Endodermal cell (in vitro differentiated cells): Measurements from ENCODE around the gene ACAN. TPM values are rescaled to one million over a fixed set of nuclear protein-coding genes. Genes with fewer than 3 reads are reported as not detected.

ENCODE experiments used
- DNase-seq: peaks from one replicate; pipeline ENCODE4 v3.0.0-alpha.2; 2017
- H3K27ac ChIP-seq: 2 replicates; pipeline ENCODE4 v1.5.1; 2013; ENCODE audit warnings: mild to moderate bottlenecking, low read depth, low read length, moderate library complexity
- H3K27me3 ChIP-seq: 2 replicates; pipeline ENCODE4 v1.6.1; 2013; ENCODE audit warnings: mild to moderate bottlenecking, low read length, moderate library complexity; ENCODE audit not compliant: insufficient read depth, control insufficient read depth, poor library complexity, severe bottlenecking
- H3K36me3 ChIP-seq: 2 replicates; pipeline ENCODE4 v1.7.0; 2013; ENCODE audit warnings: mild to moderate bottlenecking, low read length, moderate library complexity; ENCODE audit not compliant: control insufficient read depth, insufficient read depth
- H3K4me1 ChIP-seq: one replicate; pipeline ENCODE4 v1.7.0; 2013; ENCODE audit warnings: low read length; ENCODE audit not compliant: control insufficient read depth, insufficient read depth
- H3K4me3 ChIP-seq: 2 replicates; pipeline ENCODE4 v1.5.1; 2013; ENCODE audit warnings: mild to moderate bottlenecking, low read length, moderate library complexity
- H3K9ac ChIP-seq: 2 replicates; pipeline ENCODE4 v1.6.1; 2013; ENCODE audit warnings: mild to moderate bottlenecking, low read length, moderate library complexity; ENCODE audit not compliant: poor library complexity, severe bottlenecking; ENCODE audit errors: extremely low read depth
- H3K9me3 ChIP-seq: 2 replicates; pipeline ENCODE4 v1.6.1; 2013; ENCODE audit warnings: mild to moderate bottlenecking, low read length, moderate library complexity; ENCODE audit not compliant: control insufficient read depth
- H3K27ac Mint-ChIP-seq: 2 replicates; pipeline ENCODE4 v1.8.0; 2020; ENCODE audit warnings: mixed read lengths
- H3K27me3 Mint-ChIP-seq: 2 replicates; pipeline ENCODE4 v1.8.0; 2021; ENCODE audit warnings: mild to moderate bottlenecking, mixed read lengths; ENCODE audit not compliant: insufficient read depth
- H3K36me3 Mint-ChIP-seq: 2 replicates; pipeline ENCODE4 v1.8.0; 2020; ENCODE audit warnings: low read depth, mixed read lengths
- H3K4me1 Mint-ChIP-seq: 2 replicates; pipeline ENCODE4 v1.8.0; 2020; ENCODE audit warnings: mixed read lengths
- H3K4me3 Mint-ChIP-seq: 2 replicates; pipeline ENCODE4 v1.8.0; 2020; ENCODE audit warnings: mild to moderate bottlenecking, moderate library complexity, mixed read lengths
- H3K9me3 Mint-ChIP-seq: 2 replicates; pipeline ENCODE4 v1.8.0; 2020; ENCODE audit warnings: mild to moderate bottlenecking, mixed read lengths
- CTCF ChIP-seq: fragments of 200-600 bp; sonication (generic); conservative IDR thresholded peaks from 2 replicates; pipeline ENCODE4 v1.5.0; 2021; ENCODE audit warnings: antibody characterized with exemption, mild to moderate bottlenecking
- WGBS, 2 experiments: methylation state at CpG; one replicate each; pipeline versions ENCODE4 v1.1.5 to v1.1.7; 2013; ENCODE audit warnings: missing lambda C conversion rate in 2 of 2, mixed read lengths in 1 of 2; ENCODE audit not compliant: insufficient coverage in 1 of 2, insufficient read length in 1 of 2; 5-methylcytosine and 5-hydroxymethylcytosine counted together
- total RNA-seq, 2 donors: library from RNA; stranded (reverse); fragmentation: NEBNext Ultra II Directional in 1 of 2; extraction: Animal tissue kit (Norgen Biotek cat#: 25700) in 1 of 2; gene quantifications; 2 replicates in 1 of 2; 3 replicates in 1 of 2; pipeline ENCODE4 v1.2.1, GENCODE V29; 2021

ACAN gene
- total RNA-seq, 2 donors from 2014 or later = 0.38 to 0.75 TPM

- Histone ChIP-seq H3K4me3 (no peak overlapping the region), H3K27ac (no peak overlapping the region), H3K9me3 (no peaks in the 10 kb centered on the region), H3K27me3 (no peaks in the 10 kb centered on the region), H3K36me3 (peaks cover 66% of the 10 kb centered on the region), H3K9ac (no peak overlapping the region), H3K4me1 (no peaks in the 10 kb centered on the region)
- TF ChIP-seq CTCF = no peak
- peaks cover 86% of the 10 kb centered on the region for H3K36me3 Mint-ChIP-seq
- H3K9me3 Mint-ChIP-seq = no peaks in the 10 kb centered on the region
- no peak overlapping the region for H3K4me3 Mint-ChIP-seq
- no peaks in the 10 kb centered on the region for H3K27me3 Mint-ChIP-seq
- H3K27ac Mint-ChIP-seq = no peak overlapping the region
- no peak for DNase-seq
- peaks cover 28% of the 10 kb centered on the region for H3K4me1 Mint-ChIP-seq
- WGBS, 2 experiments = 96 to 97% methylated on average over 8 to 14 of the region's 14 CpGs
These were observed 103.9 kb downstream of the ACAN start for GRCh38 chr15:88907111-88907510.

- TF ChIP-seq CTCF = no peak
- no peaks in the 10 kb centered on the region for H3K9me3 ChIP-seq
- H3K27ac ChIP-seq = no peak overlapping the region
- DNase-seq = no peak
- no peak overlapping the region for H3K4me3 ChIP-seq
- H3K36me3 ChIP-seq = peaks cover 55% of the 10 kb centered on the region
- H3K36me3 Mint-ChIP-seq = peaks cover 76% of the 10 kb centered on the region
- peaks cover 29% of the 10 kb centered on the region for H3K4me1 Mint-ChIP-seq
- no peak overlapping the region for H3K4me3 Mint-ChIP-seq
- no peak overlapping the region for H3K27ac Mint-ChIP-seq
- no peaks in the 10 kb centered on the region for H3K27me3 ChIP-seq
- WGBS, 2 experiments = 92 to 94% methylated on average over 6 to 12 of the region's 12 CpGs
- H3K9ac ChIP-seq = no peak overlapping the region
- no peaks in the 10 kb centered on the region for H3K27me3 Mint-ChIP-seq
- no peaks in the 10 kb centered on the region for H3K9me3 Mint-ChIP-seq
- H3K4me1 ChIP-seq = no peaks in the 10 kb centered on the region
These were observed 104.9 kb downstream of the ACAN start for GRCh38 chr15:88908123-88908522.

- TF ChIP-seq CTCF = no peak
- no peaks in the 10 kb centered on the region for H3K27me3 ChIP-seq
- Mint-ChIP-seq H3K36me3 (peaks cover 68% of the 10 kb centered on the region), H3K27me3 (no peaks in the 10 kb centered on the region), H3K4me1 (peaks cover 34% of the 10 kb centered on the region), H3K27ac (peak overlapping the region; percentile 39), H3K4me3 (no peak overlapping the region), H3K9me3 (no peaks in the 10 kb centered on the region)
- no peaks in the 10 kb centered on the region for H3K9me3 ChIP-seq
- no peak overlapping the region for H3K4me3 ChIP-seq
- peaks cover 51% of the 10 kb centered on the region for H3K36me3 ChIP-seq
- no peak overlapping the region for H3K9ac ChIP-seq
- no peak overlapping the region for H3K27ac ChIP-seq
- no peak for DNase-seq
- 94 to 98% methylated on average over 9 to 16 of the region's 16 CpGs for WGBS, 2 experiments
- no peaks in the 10 kb centered on the region for H3K4me1 ChIP-seq
These were observed 105.7 kb downstream of the ACAN start for GRCh38 chr15:88908697-88909621.
